Fibroblast of villous mesenchyme (primary cell): ENCODE data around the gene MAD1L1. TPM values are rescaled to one million over a fixed set of nuclear protein-coding genes. Genes with fewer than 3 reads are reported as not detected.
"Not testable (repeated sequence)": the region's sequence is repeated elsewhere in the genome, so short reads cannot be mapped to it uniquely, and the experiment has no call there.

Source experiments
- DNase-seq: peaks from one replicate; pipeline ENCODE4 v3.0.0-alpha.2; 2010; ENCODE audit warnings: low read depth
- H3K4me3 ChIP-seq: 2 replicates; pipeline ENCODE4 v1.5.1; 2011; ENCODE audit warnings: low read depth, mild to moderate bottlenecking, low read length
- total RNA-seq: library from RNA; depleted of rRNA; stranded (reverse); fragments of >200 nt; gene quantifications from 2 replicates; pipeline ENCODE4 v1.2.3, GENCODE V29; 2012
- TF ChIP-seq, protein P1 (sequence below): IDR thresholded peaks from 2 replicates; pipeline ENCODE4 v1.5.1; 2012; ENCODE audit warnings: low read depth, mild to moderate bottlenecking, low read length; ENCODE audit not compliant: insufficient read depth

Gene MAD1L1
- total RNA-seq, 1 donor: 43.6 TPM

DNA sequence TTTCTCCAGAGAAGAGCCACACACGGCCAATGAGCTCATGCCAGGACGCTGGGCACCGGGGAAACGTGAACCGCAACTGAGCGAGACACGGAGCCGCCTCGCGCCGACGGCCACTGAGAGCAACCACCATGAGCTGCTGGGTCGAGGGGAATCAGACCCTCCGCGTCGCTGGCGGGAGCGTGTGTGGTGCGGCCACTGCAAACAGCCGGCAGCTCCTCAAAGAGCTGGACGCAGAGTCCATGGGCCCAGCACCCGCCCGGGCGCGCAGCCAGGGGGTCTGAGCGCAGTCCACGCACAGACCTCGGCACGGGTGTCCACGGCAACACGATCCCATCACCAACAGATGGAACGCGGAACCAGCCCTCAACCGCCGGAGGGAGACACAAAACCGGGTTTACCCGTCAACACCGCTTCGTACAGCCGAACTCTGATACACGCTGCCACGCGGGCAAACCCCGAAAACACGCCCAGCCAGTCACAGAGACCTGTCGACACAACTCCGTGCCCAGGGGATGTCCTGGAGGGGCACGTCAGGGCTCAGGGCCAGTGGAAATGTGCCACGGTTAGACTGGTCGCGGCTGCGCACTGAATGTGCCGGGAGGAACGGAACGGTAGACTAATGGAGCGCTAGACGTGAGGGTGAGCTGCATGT is 415.6 kb downstream of the MAD1L1 start:
- DNase-seq: no peak
- TF ChIP-seq, protein P1, sequence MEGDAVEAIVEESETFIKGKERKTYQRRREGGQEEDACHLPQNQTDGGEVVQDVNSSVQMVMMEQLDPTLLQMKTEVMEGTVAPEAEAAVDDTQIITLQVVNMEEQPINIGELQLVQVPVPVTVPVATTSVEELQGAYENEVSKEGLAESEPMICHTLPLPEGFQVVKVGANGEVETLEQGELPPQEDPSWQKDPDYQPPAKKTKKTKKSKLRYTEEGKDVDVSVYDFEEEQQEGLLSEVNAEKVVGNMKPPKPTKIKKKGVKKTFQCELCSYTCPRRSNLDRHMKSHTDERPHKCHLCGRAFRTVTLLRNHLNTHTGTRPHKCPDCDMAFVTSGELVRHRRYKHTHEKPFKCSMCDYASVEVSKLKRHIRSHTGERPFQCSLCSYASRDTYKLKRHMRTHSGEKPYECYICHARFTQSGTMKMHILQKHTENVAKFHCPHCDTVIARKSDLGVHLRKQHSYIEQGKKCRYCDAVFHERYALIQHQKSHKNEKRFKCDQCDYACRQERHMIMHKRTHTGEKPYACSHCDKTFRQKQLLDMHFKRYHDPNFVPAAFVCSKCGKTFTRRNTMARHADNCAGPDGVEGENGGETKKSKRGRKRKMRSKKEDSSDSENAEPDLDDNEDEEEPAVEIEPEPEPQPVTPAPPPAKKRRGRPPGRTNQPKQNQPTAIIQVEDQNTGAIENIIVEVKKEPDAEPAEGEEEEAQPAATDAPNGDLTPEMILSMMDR: no peak
- H3K4me3 ChIP-seq: no peak overlapping the region

DNA sequence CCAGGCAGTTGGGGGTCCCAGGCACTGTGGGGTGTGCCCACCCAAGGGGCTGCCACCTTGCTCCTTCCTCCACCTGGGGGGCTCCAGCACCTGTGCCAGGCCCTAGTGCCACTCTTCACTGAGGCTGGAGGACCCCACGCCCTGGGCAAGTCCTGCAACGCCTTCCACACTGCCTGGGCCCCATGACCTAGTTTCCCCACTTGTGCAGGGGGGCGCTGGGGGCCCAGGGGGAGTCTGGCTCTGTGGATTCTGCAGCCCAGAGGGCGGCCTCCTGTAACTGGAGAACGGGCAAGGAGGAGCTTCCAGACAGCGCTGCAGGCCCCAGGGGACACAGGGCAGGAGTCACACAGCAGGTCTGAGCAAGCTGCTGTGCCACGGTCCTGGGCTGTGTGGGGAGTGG is 416.3 kb downstream of the MAD1L1 start:
- not testable (repeated sequence) for DNase-seq, H3K4me3 ChIP-seq

DNA sequence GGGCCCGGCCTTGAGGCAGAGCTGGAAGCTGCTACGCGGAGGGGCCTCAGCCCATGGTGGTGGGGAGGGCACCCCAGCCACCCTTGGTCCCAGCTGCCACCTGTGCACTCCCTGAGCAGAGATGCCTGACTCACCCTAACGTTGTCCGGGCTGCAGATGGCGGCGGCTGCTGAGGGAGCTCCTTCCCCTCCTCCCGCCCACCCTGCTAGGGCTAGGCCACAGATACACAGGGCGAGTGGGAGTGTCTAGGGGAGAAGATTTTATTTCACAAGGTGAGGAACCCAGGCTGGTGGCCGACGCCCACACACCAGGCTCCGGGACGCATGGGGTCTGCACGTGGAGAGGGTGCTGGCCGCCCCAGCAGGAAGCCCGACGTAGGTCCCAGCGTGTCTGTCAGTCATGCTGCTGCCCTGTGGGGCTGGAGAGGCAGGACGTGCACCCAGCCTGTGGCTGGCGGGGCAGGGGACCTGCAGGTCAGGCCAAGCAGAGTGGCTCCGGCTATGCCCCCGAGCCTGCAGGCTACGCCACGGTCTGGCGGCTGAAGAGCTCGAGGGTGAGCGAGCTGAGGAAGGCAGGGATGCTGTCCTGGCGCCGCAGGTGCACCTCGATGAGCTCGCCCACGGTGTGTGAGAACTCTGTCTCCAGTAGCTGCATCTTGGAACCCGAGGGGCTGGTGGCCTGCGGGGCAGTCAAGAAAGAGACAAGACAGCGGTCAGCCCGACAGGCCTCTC is 417.0 kb downstream of the MAD1L1 start:
- not testable (repeated sequence) for H3K4me3 ChIP-seq

DNA sequence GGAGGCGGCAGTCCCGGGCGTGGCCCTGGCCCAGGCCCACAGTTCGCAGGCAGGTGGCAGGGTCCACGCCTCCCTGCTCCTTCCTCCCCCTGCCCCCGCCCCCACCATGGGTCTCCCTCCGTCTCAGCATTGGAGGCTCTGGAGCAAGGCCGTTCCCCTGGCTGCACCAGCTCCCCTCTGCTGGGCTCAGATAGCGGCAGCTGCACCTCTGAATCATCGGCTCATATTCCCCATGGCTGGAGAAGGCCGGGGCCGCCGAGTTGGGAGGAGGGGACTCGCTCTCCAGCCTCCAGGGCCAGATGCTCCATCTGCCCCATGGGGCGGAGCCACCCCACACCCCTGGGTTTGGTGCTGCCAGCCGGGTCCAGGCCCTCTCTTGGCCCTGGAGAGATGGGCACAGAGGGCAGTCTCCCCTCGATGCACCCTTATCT is 417.7 kb downstream of the MAD1L1 start:
- no peak overlapping the region for H3K4me3 ChIP-seq
- DNase-seq: no peak

More for the DNA sequence above, 417.0 kb downstream of the MAD1L1 start:
- DNase-seq: not testable (repeated sequence)

DNA sequence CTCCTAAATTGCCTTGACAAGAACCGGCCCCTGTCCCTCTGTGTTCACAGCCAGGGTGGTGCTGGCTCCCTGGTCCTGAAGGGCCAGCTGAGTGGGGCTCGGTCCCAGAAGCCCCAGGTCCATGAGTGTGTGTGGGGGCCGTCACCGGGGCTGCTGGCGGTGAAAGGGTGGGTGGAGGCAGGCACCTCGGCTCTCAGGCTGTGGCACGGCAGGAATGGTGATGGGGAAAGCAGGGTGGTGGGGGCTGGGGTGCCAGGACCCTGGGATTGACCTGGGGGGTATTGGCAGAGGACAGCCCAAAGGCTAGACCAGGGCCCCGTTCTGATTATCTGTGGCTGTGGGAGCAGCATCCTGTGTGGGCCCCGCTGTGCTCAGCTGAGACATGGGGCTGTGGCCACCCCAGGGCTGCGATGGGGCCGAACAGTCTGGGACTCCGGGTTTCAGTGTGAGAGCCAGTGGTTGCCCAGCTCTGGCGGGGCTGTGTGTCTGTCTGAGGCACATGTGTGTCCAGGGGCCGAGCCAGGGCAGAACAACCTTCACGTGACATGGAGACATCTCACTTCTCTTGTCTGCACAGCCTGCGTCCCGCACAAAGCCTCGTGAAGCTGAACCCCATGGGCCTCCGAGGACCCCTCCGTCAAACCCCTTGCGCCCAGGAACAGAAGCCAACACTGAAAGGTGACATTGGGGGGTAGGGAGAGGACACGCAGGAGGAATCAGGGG is 418.5 kb downstream of the MAD1L1 start:
- TF ChIP-seq, protein P1: no peak
- no peak overlapping the region for H3K4me3 ChIP-seq
- DNase-seq: no peak

More for the DNA sequence above, 417.7 kb downstream of the MAD1L1 start:
- TF ChIP-seq, protein P1: no peak

DNA sequence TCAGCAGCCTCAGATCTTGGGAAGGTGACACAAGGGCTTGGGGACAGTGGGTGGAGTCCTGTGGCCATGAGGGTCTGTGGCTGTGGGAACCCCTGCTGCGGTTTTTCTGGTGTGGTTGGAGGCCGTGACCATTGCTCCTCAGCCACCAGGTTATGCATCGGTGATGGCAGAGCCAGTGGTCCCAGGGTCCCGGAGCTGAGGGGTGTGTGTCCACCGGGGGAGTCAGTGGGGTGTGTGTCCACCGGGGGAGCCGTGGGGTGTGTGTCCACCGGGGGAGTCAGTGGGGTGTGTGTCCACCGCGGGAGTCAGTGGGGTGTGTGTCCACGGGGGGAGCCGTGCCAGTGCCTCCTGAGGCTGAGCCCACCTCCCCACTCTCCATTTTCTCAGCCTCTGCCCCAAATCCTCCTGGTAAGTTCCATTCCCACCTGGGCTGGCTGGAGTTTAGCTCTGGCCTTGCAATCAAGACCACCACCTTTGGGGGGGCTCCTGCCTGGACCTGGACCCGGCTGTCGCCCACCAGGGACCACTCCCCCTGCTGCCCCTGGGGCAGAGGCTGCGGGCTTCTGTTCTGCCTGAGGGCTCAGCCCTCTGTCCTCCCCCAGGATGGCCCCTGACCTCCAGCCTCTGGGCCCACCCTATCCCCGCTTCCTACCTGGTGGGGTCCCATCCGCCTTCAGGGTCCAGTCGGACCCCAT is 419.2 kb downstream of the MAD1L1 start:
- TF ChIP-seq, protein P1: no peak
- no peak overlapping the region for H3K4me3 ChIP-seq
- DNase-seq: no peak

DNA sequence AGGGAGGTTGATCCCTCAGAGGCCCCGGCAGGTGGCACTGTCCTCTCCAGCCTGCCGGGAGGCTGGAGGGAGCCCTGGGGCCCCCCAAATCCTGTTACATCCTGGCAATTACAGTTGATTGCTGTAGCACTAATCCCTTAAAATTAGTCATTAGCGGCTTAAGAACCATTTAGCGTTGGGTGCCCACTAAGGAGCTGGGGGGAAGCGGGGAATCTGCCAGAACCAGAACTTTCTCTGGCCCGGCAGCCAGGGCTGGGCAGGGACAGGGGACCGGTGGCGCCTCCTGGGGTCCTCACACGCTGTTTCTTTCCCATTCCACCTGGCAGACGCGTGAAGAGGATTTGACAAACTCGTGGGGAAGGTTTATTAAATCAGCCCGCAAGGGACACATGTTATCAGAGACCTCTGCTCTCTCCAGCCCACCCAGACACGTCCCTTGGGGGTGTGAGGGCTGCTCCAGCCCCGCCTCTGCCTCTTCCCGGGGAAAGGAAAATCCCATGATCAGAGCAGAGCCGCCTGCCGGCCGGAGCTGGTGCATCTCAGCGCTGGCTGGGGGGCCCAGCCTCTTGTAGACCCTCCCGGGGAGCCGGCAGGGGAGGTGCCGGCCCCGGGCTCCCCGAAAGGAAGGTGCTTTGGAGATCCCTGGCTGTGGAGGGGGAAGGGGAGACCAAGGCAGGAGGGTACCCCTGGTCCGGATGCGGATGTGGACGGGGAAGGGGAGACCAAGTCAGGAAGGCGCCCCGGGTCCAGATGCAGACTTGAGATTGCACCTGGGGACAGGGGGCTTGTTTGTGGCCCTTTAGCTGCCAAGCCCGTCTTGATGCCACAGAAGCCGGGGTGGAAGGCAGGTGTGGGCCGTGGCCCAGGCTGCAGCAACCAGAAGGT is 420.0 kb downstream of the MAD1L1 start:
- no peak for DNase-seq
- no peak overlapping the region for H3K4me3 ChIP-seq
- TF ChIP-seq, protein P1: peak; percentile 31
